ENCODE results near the gene LCP1. TPM values are rescaled to one million over a fixed set of nuclear protein-coding genes. Genes with fewer than 3 reads are reported as not detected.

LCP1 gene
- polyA plus RNA-seq, 1 of the 3 experiments (the other 2 are of a cell fraction), result 0.03 TPM

DNA sequence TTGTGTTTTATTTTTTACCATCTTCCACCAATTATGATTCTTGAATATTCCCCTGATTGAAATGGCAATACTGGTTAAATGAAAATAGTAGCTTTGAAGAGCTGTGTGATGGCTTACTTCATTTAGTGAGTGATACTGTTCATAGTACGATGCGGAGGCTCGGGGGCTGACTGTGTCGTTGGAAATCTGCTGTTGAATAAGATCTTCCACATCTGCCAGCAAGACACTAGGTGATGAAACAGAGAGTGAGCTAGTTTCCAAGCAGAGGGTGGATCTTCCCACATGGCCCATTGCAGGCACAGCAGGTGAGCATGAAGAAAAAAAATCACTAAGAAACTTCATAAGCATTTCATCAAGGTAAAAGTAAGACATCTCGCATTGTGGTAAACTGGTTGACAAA is 99.7 kb downstream of the LCP1 start:
- Histone ChIP-seq H3F3A (replicated peaks; ENCODE audit: insufficient read depth) (no peaks in the 10 kb centered on the region), H2AFZ (ENCODE audit: low read depth) (no peak overlapping the region), H3K9me3 (no peaks in the 10 kb centered on the region), H3K9ac (no peak overlapping the region), H3K27me3 (ENCODE audit: insufficient read depth) (no peaks in the 10 kb centered on the region), H4K20me1 (ENCODE audit: insufficient read depth) (no peaks in the 10 kb centered on the region), H3K27ac (ENCODE audit: low read depth in 2 of 2, low read length in 1 of 2) (no peak overlapping the region), H3K79me2 (ENCODE audit: insufficient read depth) (no peaks in the 10 kb centered on the region), H3K4me2 (no peak overlapping the region), H3K4me1 (ENCODE audit: control insufficient read depth in 1 of 2, insufficient read depth in 2 of 2, low read depth in 1 of 2, low read length in 1 of 2) (no peaks in the 10 kb centered on the region; a peak in 1 of 4 replicates), H3K9me2 (no peaks in the 10 kb centered on the region), H3K36me3 (replicated peaks in 1 of 2; ENCODE audit: control insufficient read depth in 1 of 2, insufficient read depth in 2 of 2, low read length in 1 of 2) (no peaks in the 10 kb centered on the region), H3K4me3 (ENCODE audit: low read depth in 2 of 2, low read length in 1 of 2) (no peak overlapping the region)
- WGBS (ENCODE audit: low lambda C conversion rate), result 85% methylated on average over 5 of the region's 5 CpGs
- POLR2A ChIA-PET, result no interaction called here
- no peak for TF ChIP-seq FOXJ3 (CRISPR knock-in tag; IDR thresholded peaks at IDR 0.05)
- TF ChIP-seq, protein P1, sequence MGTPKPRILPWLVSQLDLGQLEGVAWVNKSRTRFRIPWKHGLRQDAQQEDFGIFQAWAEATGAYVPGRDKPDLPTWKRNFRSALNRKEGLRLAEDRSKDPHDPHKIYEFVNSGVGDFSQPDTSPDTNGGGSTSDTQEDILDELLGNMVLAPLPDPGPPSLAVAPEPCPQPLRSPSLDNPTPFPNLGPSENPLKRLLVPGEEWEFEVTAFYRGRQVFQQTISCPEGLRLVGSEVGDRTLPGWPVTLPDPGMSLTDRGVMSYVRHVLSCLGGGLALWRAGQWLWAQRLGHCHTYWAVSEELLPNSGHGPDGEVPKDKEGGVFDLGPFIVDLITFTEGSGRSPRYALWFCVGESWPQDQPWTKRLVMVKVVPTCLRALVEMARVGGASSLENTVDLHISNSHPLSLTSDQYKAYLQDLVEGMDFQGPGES (IDR thresholded peaks at IDR 0.05; ENCODE audit: low read depth, low read length), result no peak
- TF ChIP-seq RXRA (IDR thresholded peaks at IDR 0.05; ENCODE audit: borderline replicate concordance, low read depth), result no peak
- no peak for TF ChIP-seq TEAD4 (IDR thresholded peaks at IDR 0.05; ENCODE audit: borderline replicate concordance, insufficient read depth)
- TF ChIP-seq YY1 (IDR thresholded peaks at IDR 0.05; ENCODE audit: low read depth), result no peak
- no peak for TF ChIP-seq FOSL2 (IDR thresholded peaks at IDR 0.05; ENCODE audit: borderline replicate concordance, low read depth)
- DNase-seq, result no peak
- CTCF ChIA-PET, result interaction anchor here (0.9 kb wide), 1 partner anchor 239 kb away, joined by 4 read pairs; no protein-coding TSS in a partner anchor

DNA sequence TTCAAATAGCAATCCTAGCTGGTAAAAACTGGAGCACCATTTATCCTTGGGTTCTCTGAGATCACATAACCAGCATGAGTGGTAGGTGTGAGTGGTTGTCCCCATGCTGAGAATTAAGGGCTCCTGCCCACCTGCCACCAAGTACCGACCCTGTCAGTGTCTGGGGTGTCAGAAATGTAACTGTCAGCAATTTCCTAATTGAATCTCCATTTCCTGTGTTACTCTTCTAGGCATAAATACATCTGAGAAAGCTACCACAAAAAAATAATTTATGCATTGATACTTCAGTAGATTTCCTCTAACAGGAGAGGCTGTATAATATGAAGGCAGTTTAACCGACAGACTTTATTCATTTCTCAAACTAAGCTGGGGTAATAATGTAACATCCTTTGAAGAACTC is 102.2 kb downstream of the LCP1 start:
- H3K4me1 ChIP-seq (ENCODE audit: control insufficient read depth in 1 of 2, insufficient read depth in 2 of 2, low read depth in 1 of 2, low read length in 1 of 2), result no peaks in the 10 kb centered on the region; a peak in 1 of 4 replicates
- no peak overlapping the region for H3K27ac ChIP-seq (ENCODE audit: low read depth in 2 of 2, low read length in 1 of 2)
- H3K36me3 ChIP-seq (replicated peaks in 1 of 2; ENCODE audit: control insufficient read depth in 1 of 2, insufficient read depth in 2 of 2, low read length in 1 of 2), result no peaks in the 10 kb centered on the region
- ChIA-PET CTCF (no interaction called here), POLR2A (no interaction called here)
- no peak for DNase-seq
- TF ChIP-seq CHD2 (IDR thresholded peaks at IDR 0.05; ENCODE audit: low read length, partially characterized antibody) (no peak), JUND (IDR thresholded peaks at IDR 0.05) (no peak)
- TF ChIP-seq, protein P2, sequence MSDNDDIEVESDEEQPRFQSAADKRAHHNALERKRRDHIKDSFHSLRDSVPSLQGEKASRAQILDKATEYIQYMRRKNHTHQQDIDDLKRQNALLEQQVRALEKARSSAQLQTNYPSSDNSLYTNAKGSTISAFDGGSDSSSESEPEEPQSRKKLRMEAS (IDR thresholded peaks at IDR 0.05; ENCODE audit: low read depth), result no peak
- H3K9me3 ChIP-seq, result no peaks in the 10 kb centered on the region
- 65% methylated on average over 2 of the region's 2 CpGs for WGBS (ENCODE audit: low lambda C conversion rate)
- H2AFZ ChIP-seq (ENCODE audit: low read depth), result no peak overlapping the region
- H3K9me2 ChIP-seq, result no peaks in the 10 kb centered on the region
- H3K9ac ChIP-seq, result no peak overlapping the region
- no peak overlapping the region for H3K4me3 ChIP-seq (ENCODE audit: low read depth in 2 of 2, low read length in 1 of 2)
- H3F3A ChIP-seq (replicated peaks; ENCODE audit: insufficient read depth), result no peaks in the 10 kb centered on the region
- H3K27me3 ChIP-seq (ENCODE audit: insufficient read depth), result no peaks in the 10 kb centered on the region
- H4K20me1 ChIP-seq (ENCODE audit: insufficient read depth), result no peaks in the 10 kb centered on the region
- no peaks in the 10 kb centered on the region for H3K79me2 ChIP-seq (ENCODE audit: insufficient read depth)
- H3K4me2 ChIP-seq, result no peak overlapping the region

DNA sequence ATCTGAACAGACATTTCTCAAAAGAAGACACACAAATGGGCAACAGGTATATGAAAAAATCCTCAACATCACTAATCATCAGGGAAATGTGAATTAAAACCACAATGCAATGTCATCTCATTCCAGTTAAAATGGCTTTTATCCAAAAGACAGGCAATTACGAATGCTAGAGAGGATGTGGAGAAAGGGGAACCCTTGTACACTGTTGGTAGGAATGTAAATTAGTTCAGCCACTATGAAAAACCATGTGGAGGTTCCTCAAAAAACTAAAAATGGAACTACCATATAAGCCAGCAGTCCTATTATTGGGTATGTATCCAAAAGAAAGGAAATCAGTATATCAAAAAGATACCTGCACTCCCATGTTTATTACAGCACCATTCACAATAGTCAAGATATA is 104.7 kb downstream of the LCP1 start:
- no peak for DNase-seq
- TF ChIP-seq JUND (IDR thresholded peaks at IDR 0.05) (no peak), NFIC (IDR thresholded peaks at IDR 0.05; ENCODE audit: borderline replicate concordance) (no peak), FOXM1 (IDR thresholded peaks at IDR 0.05; ENCODE audit: low read depth) (no peak), SMC3 (IDR thresholded peaks at IDR 0.05; ENCODE audit: low read depth, low read length) (no peak), NRF1 (IDR thresholded peaks at IDR 0.05; ENCODE audit: low read depth, low read length) (no peak), EP300 (IDR thresholded peaks at IDR 0.05; ENCODE audit: borderline replicate concordance in 1 of 2, low read depth in 1 of 2, low read length in 1 of 2) (no peak), RXRA (IDR thresholded peaks at IDR 0.05; ENCODE audit: borderline replicate concordance, low read depth) (no peak), EZH2phosphoT487 (IDR thresholded peaks at IDR 0.05; ENCODE audit: borderline replicate concordance, low read depth) (no peak), TEAD4 (IDR thresholded peaks at IDR 0.05; ENCODE audit: borderline replicate concordance, insufficient read depth) (no peak), CHD2 (IDR thresholded peaks at IDR 0.05; ENCODE audit: low read length, partially characterized antibody) (no peak), RAD21 (IDR thresholded peaks at IDR 0.05; ENCODE audit: low read length) (no peak), RCOR1 (IDR thresholded peaks at IDR 0.05; ENCODE audit: low read length) (no peak), FOXJ3 (CRISPR knock-in tag; IDR thresholded peaks at IDR 0.05) (no peak), RFX5 (IDR thresholded peaks at IDR 0.05; ENCODE audit: low read length) (no peak), TAF1 (IDR thresholded peaks at IDR 0.05; ENCODE audit: borderline replicate concordance, low read depth, low read length) (no peak)
- TF ChIP-seq, protein P1 (IDR thresholded peaks at IDR 0.05; ENCODE audit: low read depth, low read length), result no peak

More for the DNA sequence above, 104.7 kb downstream of the LCP1 start:
- H3K9me3 ChIP-seq, result no peaks in the 10 kb centered on the region
- H4K20me1 ChIP-seq (ENCODE audit: insufficient read depth), result no peaks in the 10 kb centered on the region
- H3K9ac ChIP-seq, result no peak overlapping the region
- no peaks in the 10 kb centered on the region for H3K9me2 ChIP-seq
- H3K4me2 ChIP-seq, result no peak overlapping the region
- H3F3A ChIP-seq (replicated peaks; ENCODE audit: insufficient read depth), result no peaks in the 10 kb centered on the region
- H3K4me1 ChIP-seq (ENCODE audit: control insufficient read depth in 1 of 2, insufficient read depth in 2 of 2, low read depth in 1 of 2, low read length in 1 of 2), result no peaks in the 10 kb centered on the region; a peak in 1 of 4 replicates
- POLR2A ChIA-PET, result no interaction called here
- H3K79me2 ChIP-seq (ENCODE audit: insufficient read depth), result no peaks in the 10 kb centered on the region
- no peaks in the 10 kb centered on the region for H3K27me3 ChIP-seq (ENCODE audit: insufficient read depth)
- no peaks in the 10 kb centered on the region for H3K36me3 ChIP-seq (replicated peaks in 1 of 2; ENCODE audit: control insufficient read depth in 1 of 2, insufficient read depth in 2 of 2, low read length in 1 of 2)
- CTCF ChIA-PET, result no interaction called here
- H2AFZ ChIP-seq (ENCODE audit: low read depth), result no peak overlapping the region
- no peak overlapping the region for H3K4me3 ChIP-seq (ENCODE audit: low read depth in 2 of 2, low read length in 1 of 2)
- no peak overlapping the region for H3K27ac ChIP-seq (ENCODE audit: low read depth in 2 of 2, low read length in 1 of 2)
- 69% methylated on average over 1 of the region's 1 CpG for whole genome bisulfite sequencing (ENCODE audit: low lambda C conversion rate)
